HG03558 (cell line): ENCODE data around the gene OGFOD2.

Source experiments
- ATAC-seq: cut with Tn5 transposase; IDR thresholded peaks from one replicate; pipeline ENCODE4 v1.9.1; 2021; ENCODE audit warnings: moderate number of reproducible peaks; ENCODE audit not compliant: unreplicated experiment; ENCODE audit errors: extremely low read depth

Gene OGFOD2

GRCh38 chr12:122949816-122950675, 25.0 kb upstream of the OGFOD2 start:
- no peak for ATAC-seq

GRCh38 chr12:122951406-122951805, 23.6 kb upstream of the OGFOD2 start:
- no peak for ATAC-seq

GRCh38 chr12:122951979-122952892, 22.8 kb upstream of the OGFOD2 start:
- no peak for ATAC-seq

- ATAC-seq = no peak
Observed at GRCh38 chr12:122955156-122955555, 19.9 kb upstream of the OGFOD2 start.

GRCh38 chr12:122956035-122956434, 19.0 kb upstream of the OGFOD2 start:
- ATAC-seq = no peak

GRCh38 chr12:122958198-122958888, 16.7 kb upstream of the OGFOD2 start:
- no peak for ATAC-seq

- ATAC-seq = no peak
Observed at GRCh38 chr12:122959566-122960192, 15.4 kb upstream of the OGFOD2 start.

- ATAC-seq = no peak
Observed at GRCh38 chr12:122960193-122960569, 14.9 kb upstream of the OGFOD2 start.

GRCh38 chr12:122961531-122962329, 13.3 kb upstream of the OGFOD2 start:
- no peak for ATAC-seq

GRCh38 chr12:122963941-122964265, 11.1 kb upstream of the OGFOD2 start:
- ATAC-seq = no peak

- ATAC-seq = no peak
Observed at GRCh38 chr12:122964439-122965257, 10.4 kb upstream of the OGFOD2 start.

- no peak for ATAC-seq
Observed at GRCh38 chr12:122965321-122965751, 9.7 kb upstream of the OGFOD2 start.

- no peak for ATAC-seq
Observed at GRCh38 chr12:122965851-122966742, 8.9 kb upstream of the OGFOD2 start, which contains the start of gene ABCB9. Gene ABCB9 (minus strand): TSS chr12:122966463. CDS start chr12:122960235, 6,228 bp downstream.

GRCh38 chr12:122966743-122967550, 8.1 kb upstream of the OGFOD2 start:
- ATAC-seq = no peak

- ATAC-seq = no peak
Observed at GRCh38 chr12:122968104-122968503, 6.9 kb upstream of the OGFOD2 start.

GRCh38 chr12:122969676-122970075, 5.4 kb upstream of the OGFOD2 start:
- ATAC-seq = no peak
